Measurements from ENCODE around the gene MAGEA9B.

- TF ChIP-seq POLR2A (IDR thresholded peaks at IDR 0.05), result no peak
- TF ChIP-seq CTCF (IDR thresholded peaks at IDR 0.05), result no peak
- no peak for TF ChIP-seq POLR2AphosphoS5 (IDR thresholded peaks at IDR 0.05)
These were observed 15.5 kb downstream of the MAGEA9B start for GRCh38 chrX:149571770-149572169.
